Dendritic cell treated with granulocyte-macrophage colony-stimulating factor and Interleukin-4, amounts not matched to agents 40 ng/mL and 50 ng/mL, for 4 days (primary cell): ENCODE data around the gene LRRC23.

Experiments used
- H3K27ac Mint-ChIP-seq: one replicate; pipeline ENCODE4 v1.8.0; 2022; ENCODE audit warnings: mild to moderate bottlenecking, mixed read lengths
- H3K27me3 Mint-ChIP-seq: one replicate; pipeline ENCODE4 v1.8.0; 2022; ENCODE audit warnings: mild to moderate bottlenecking, mixed read lengths
- H3K36me3 Mint-ChIP-seq: one replicate; pipeline ENCODE4 v1.8.0; 2022; ENCODE audit warnings: low read depth, mixed read lengths
- H3K4me1 Mint-ChIP-seq: one replicate; pipeline ENCODE4 v1.8.0; 2022; ENCODE audit warnings: low read depth, mixed read lengths
- H3K4me3 Mint-ChIP-seq: one replicate; pipeline ENCODE4 v1.8.0; 2022; ENCODE audit warnings: mild to moderate bottlenecking, moderate library complexity, mixed read lengths
- H3K9me3 Mint-ChIP-seq: one replicate; pipeline ENCODE4 v1.8.0; 2022; ENCODE audit warnings: mixed read lengths
- intact Hi-C: fragments of 100-400 bp; cut with micrococcal nuclease; formaldehyde crosslinking; loops from one replicate; pipeline ENCODE4 v1.15.0; 2022

The LRRC23 gene

GRCh38 chr12:6935371-6936193, 31.0 kb downstream of the LRRC23 start:
- Mint-ChIP-seq H3K36me3 (peaks cover 58% of the 10 kb centered on the region), H3K4me3 (no peak overlapping the region), H3K9me3 (no peaks in the 10 kb centered on the region), H3K27ac (peak overlapping the region; percentile 87), H3K27me3 (peaks cover 2% of the 10 kb centered on the region), H3K4me1 (peaks cover 55% of the 10 kb centered on the region)
- intact Hi-C loops, result loop anchor here (5.0 kb wide), 1 partner anchor 68 kb away; the partner anchor contains the start of gene TPI1

- H3K4me1 Mint-ChIP-seq, result peaks cover 57% of the 10 kb centered on the region
- intact Hi-C loops, result loop anchor here (5.0 kb wide), 1 partner anchor 69 kb away; the partner anchor contains the start of gene TPI1
- peak overlapping the region; percentile 79 for H3K4me3 Mint-ChIP-seq
Observed at GRCh38 chr12:6936194-6936635, 31.6 kb downstream of the LRRC23 start.

GRCh38 chr12:6936636-6937480, 32.2 kb downstream of the LRRC23 start:
- H3K36me3 Mint-ChIP-seq, result peaks cover 63% of the 10 kb centered on the region
- H3K27me3 Mint-ChIP-seq, result peaks cover 2% of the 10 kb centered on the region
- peak overlapping the region; percentile 87 for H3K27ac Mint-ChIP-seq
- H3K4me1 Mint-ChIP-seq, result peaks cover 57% of the 10 kb centered on the region
- H3K4me3 Mint-ChIP-seq, result peak overlapping the region; percentile 79
- intact Hi-C loops, result loop anchor here (5.0 kb wide), 1 partner anchor 70 kb away; the partner anchor contains the start of gene TPI1
- H3K9me3 Mint-ChIP-seq, result no peaks in the 10 kb centered on the region

More at GRCh38 chr12:6936194-6936635, 31.6 kb downstream of the LRRC23 start:
- Mint-ChIP-seq H3K36me3 (peaks cover 60% of the 10 kb centered on the region), H3K27ac (peak overlapping the region; percentile 87), H3K27me3 (peaks cover 2% of the 10 kb centered on the region), H3K9me3 (no peaks in the 10 kb centered on the region)

DNA sequence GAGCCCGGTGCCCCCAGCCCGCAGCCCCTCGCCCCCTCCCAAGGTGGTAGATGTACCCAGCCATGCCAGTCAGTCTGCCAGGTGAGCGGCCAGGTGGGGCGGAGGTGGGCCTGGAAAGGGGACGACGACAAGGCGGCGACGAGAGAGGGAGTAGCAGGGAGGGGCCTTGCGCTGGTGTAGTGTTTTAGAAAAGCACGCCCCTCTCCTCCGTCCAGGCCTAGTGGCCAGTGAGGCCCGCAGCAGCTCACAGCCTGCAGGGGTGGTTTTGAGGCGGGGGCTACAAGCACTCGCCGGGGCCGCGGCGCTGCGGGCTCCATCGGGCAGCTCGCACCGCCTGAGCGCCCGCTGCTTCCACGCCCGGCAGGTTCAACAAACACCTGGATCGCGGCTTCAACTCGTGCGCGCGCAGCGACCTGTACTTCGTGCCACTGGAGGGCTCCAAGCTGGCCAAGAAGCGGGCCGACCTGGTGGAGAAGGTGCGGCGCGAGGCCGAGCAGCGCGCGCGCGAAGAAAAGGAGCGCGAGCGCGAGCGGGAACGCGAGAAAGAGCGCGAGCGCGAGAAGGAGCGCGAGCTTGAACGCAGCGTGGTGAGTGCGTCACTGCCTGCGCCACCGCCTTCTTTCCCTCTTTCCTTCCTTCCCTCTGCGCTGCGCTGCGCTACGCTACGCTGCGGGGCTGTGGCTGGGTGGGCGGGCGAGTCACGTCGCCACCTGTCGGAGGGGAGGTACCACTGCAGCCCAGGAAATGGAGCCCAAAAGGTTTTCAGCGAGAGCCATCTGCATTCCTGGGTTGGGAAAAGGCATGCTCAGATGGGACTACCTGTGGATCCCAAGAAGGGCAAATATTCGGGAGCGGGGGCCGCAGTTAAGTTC, 33.1 kb downstream of the LRRC23 start:
- intact Hi-C loops, result loop anchor here (2.0 to 5.0 kb wide), 2 partner anchors 13 to 70 kb away; partner anchors contain the start of gene TPI1
- Mint-ChIP-seq H3K9me3 (no peaks in the 10 kb centered on the region), H3K27ac (peak overlapping the region; percentile 87), H3K4me1 (peaks cover 65% of the 10 kb centered on the region), H3K4me3 (peak overlapping the region; percentile 79), H3K36me3 (peaks cover 63% of the 10 kb centered on the region), H3K27me3 (peaks cover 2% of the 10 kb centered on the region)

- Mint-ChIP-seq H3K27me3 (peaks cover 2% of the 10 kb centered on the region), H3K9me3 (no peaks in the 10 kb centered on the region), H3K27ac (peak overlapping the region; percentile 87), H3K4me3 (peak overlapping the region; percentile 79), H3K36me3 (peaks cover 62% of the 10 kb centered on the region), H3K4me1 (peaks cover 70% of the 10 kb centered on the region)
- intact Hi-C loops, result loop anchor here (2.0 to 5.0 kb wide), 2 partner anchors 14 to 71 kb away; partner anchors contain the start of gene TPI1
Observed at GRCh38 chr12:6938353-6939190, 34.0 kb downstream of the LRRC23 start.

DNA sequence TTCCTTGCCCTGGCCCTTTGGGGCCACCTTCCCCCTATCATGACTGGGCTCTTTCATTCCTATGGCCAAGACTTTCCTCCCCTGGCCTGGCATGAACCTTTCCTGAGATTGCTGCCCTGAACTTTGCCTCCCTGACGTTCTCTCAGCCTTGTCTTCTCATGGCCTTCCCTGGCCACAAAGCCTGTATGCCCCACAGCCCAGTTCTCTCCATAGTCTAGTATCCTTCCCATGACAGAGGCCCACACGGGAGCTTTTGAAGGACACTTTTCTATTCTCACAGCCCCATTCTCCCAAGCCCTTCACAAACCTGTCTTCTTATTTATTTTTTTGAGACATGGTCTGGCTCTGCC, 34.5 kb downstream of the LRRC23 start:
- H3K4me1 Mint-ChIP-seq, result peaks cover 70% of the 10 kb centered on the region
- H3K4me3 Mint-ChIP-seq, result no peak overlapping the region
- intact Hi-C loops, result loop anchor here (2.0 to 5.0 kb wide), 2 partner anchors 14 to 72 kb away; partner anchors contain the start of gene TPI1
- no peaks in the 10 kb centered on the region for H3K9me3 Mint-ChIP-seq
- peaks cover 2% of the 10 kb centered on the region for H3K27me3 Mint-ChIP-seq
- H3K27ac Mint-ChIP-seq, result peak overlapping the region; percentile 87
- H3K36me3 Mint-ChIP-seq, result peaks cover 56% of the 10 kb centered on the region

GRCh38 chr12:6941267-6941666, 36.6 kb downstream of the LRRC23 start:
- intact Hi-C loops, result loop anchor here (5.0 kb wide), 1 partner anchor 171 kb away; no protein-coding TSS in a partner anchor
- no peaks in the 10 kb centered on the region for H3K27me3 Mint-ChIP-seq
- no peak overlapping the region for H3K27ac Mint-ChIP-seq
- peaks cover 64% of the 10 kb centered on the region for H3K4me1 Mint-ChIP-seq
- peaks cover 35% of the 10 kb centered on the region for H3K36me3 Mint-ChIP-seq
- no peak overlapping the region for H3K4me3 Mint-ChIP-seq
- H3K9me3 Mint-ChIP-seq, result no peaks in the 10 kb centered on the region

DNA sequence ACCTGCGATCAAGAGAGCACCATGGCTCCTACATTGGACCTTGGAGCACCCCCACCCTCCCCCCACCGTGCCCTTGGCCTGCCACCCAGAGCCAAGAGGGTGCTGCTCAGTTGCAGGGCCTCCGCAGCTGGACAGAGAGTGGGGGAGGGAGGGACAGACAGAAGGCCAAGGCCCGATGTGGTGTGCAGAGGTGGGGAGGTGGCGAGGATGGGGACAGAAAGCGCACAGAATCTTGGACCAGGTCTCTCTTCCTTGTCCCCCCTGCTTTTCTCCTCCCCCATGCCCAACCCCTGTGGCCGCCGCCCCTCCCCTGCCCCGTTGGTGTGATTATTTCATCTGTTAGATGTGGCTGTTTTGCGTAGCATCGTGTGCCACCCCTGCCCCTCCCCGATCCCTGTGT, 37.2 kb downstream of the LRRC23 start:
- intact Hi-C loops, result loop anchor here (5.0 kb wide), 1 partner anchor 171 kb away; no protein-coding TSS in a partner anchor
- peak overlapping the region; percentile 99 for H3K27ac Mint-ChIP-seq
- H3K27me3 Mint-ChIP-seq, result no peaks in the 10 kb centered on the region
- no peak overlapping the region for H3K4me3 Mint-ChIP-seq
- H3K4me1 Mint-ChIP-seq, result peaks cover 64% of the 10 kb centered on the region
- H3K36me3 Mint-ChIP-seq, result peaks cover 30% of the 10 kb centered on the region
- H3K9me3 Mint-ChIP-seq, result no peaks in the 10 kb centered on the region

DNA sequence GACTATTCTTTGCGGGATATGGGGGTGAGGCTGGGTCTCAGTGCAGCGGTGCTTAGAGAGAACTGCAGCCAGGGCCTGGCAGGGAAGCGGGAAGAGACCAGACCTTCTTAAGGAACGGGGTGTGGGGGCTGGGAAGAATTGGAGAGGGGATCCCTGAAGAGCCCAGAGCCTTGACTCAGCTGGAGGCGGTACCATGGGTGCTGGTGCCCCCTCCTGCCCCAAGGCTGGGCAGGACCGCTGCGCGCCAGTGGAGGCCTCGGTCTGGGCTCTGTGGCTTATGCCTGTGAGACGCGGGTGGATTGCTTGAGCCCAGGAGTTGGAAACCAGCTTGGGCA, 37.7 kb downstream of the LRRC23 start:
- intact Hi-C loops, result loop anchor here (5.0 kb wide), 1 partner anchor 170 kb away; no protein-coding TSS in a partner anchor
- no peak overlapping the region for H3K4me3 Mint-ChIP-seq
- no peaks in the 10 kb centered on the region for H3K9me3 Mint-ChIP-seq
- no peaks in the 10 kb centered on the region for H3K27me3 Mint-ChIP-seq
- peaks cover 65% of the 10 kb centered on the region for H3K4me1 Mint-ChIP-seq
- H3K27ac Mint-ChIP-seq, result peak overlapping the region; percentile 99
- H3K36me3 Mint-ChIP-seq, result peaks cover 27% of the 10 kb centered on the region

GRCh38 chr12:6943389-6943721, 38.7 kb downstream of the LRRC23 start:
- Mint-ChIP-seq H3K36me3 (peaks cover 27% of the 10 kb centered on the region), H3K4me3 (peak overlapping the region; percentile 70), H3K27me3 (no peaks in the 10 kb centered on the region), H3K9me3 (no peaks in the 10 kb centered on the region), H3K4me1 (peaks cover 70% of the 10 kb centered on the region), H3K27ac (peak overlapping the region; percentile 99)
- intact Hi-C loops, result loop anchor here (5.0 kb wide), 1 partner anchor 169 kb away; no protein-coding TSS in a partner anchor

- intact Hi-C loops, result loop anchor here (1.0 to 5.0 kb wide), 3 partner anchors 17 to 168 kb away; no protein-coding TSS in a partner anchor
- Mint-ChIP-seq H3K27me3 (no peaks in the 10 kb centered on the region), H3K36me3 (peaks cover 27% of the 10 kb centered on the region), H3K9me3 (no peaks in the 10 kb centered on the region), H3K4me3 (peak within 1 kb of the TSS; percentile 70), H3K4me1 (peaks cover 72% of the 10 kb centered on the region), H3K27ac (peak within 1 kb of the TSS; percentile 99)
Observed at GRCh38 chr12:6943722-6944380, 39.2 kb downstream of the LRRC23 start, which contains the start of the genes C12orf57 and RNU7-1. Gene C12orf57 (plus strand): TSS chr12:6944022. CDS start chr12:6944122, 100 bp downstream. Gene RNU7-1 (plus strand): TSS chr12:6943816.
